K562 (cell line): ENCODE measurements around the gene MRPL40. TPM values are rescaled to one million over a fixed set of nuclear protein-coding genes. Genes with fewer than 3 reads are reported as not detected.

ENCODE experiments used
- BCL6 ChIP-seq: fragments of 250-450 bp; sonication (Bioruptor Pico); IDR thresholded peaks from 2 replicates; pipeline ENCODE4 v1.4.0; 2020
- HIVEP1 ChIP-seq: fragments of 250-450 bp; sonication (Bioruptor Pico); IDR thresholded peaks from 2 replicates; pipeline ENCODE4 v1.4.0; 2020; ENCODE audit warnings: mild to moderate bottlenecking
- JUND ChIP-seq, 2 experiments: IDR thresholded peaks; 2 replicates in 1 of 2; 3 replicates in 1 of 2; pipeline ENCODE4 v1.6.1; 2011; ENCODE audit warnings: borderline replicate concordance in 2 of 2, low read depth in 2 of 2, low read length in 2 of 2, improper control_type of control experiment in 1 of 2, missing biosample characterization in 1 of 2, missing genetic modification characterization in 1 of 2, missing genetic modification reagents in 1 of 2
- MTF1 ChIP-seq: fragments of 250-450 bp; sonication (Bioruptor Pico); IDR thresholded peaks from 2 replicates; pipeline ENCODE4 v1.9.0; 2021; ENCODE audit warnings: moderate library complexity, mild to moderate bottlenecking, inconsistent platforms, borderline replicate concordance
- MYC ChIP-seq, 2 experiments: fragments of 250-450 bp in 1 of 2; sonication (Bioruptor Pico) in 1 of 2; IDR thresholded peaks; 2 replicates each; pipeline versions ENCODE4 v1.5.1 to v1.6.1; 2012 to 2021; ENCODE audit warnings: low read depth in 2 of 2, borderline replicate concordance in 1 of 2, improper control_type of control experiment in 1 of 2, low read length in 1 of 2, mild to moderate bottlenecking in 1 of 2, moderate library complexity in 1 of 2
- NR4A1 ChIP-seq, 2 experiments: fragments of 250-450 bp in 1 of 2; fragments of 450-650 bp in 1 of 2; sonication (Bioruptor Pico) in 1 of 2; IDR thresholded peaks; 2 replicates each; pipeline versions ENCODE4 v1.4.0 to v1.6.1; 2016 to 2020; ENCODE audit warnings: mild to moderate bottlenecking in 2 of 2, missing compliant biosample characterization in 1 of 2, missing genetic modification characterization in 1 of 2, moderate library complexity in 1 of 2
- SAFB ChIP-seq: fragments of 200-400 bp; formaldehyde crosslinking; IDR thresholded peaks from 2 replicates; pipeline ENCODE4 v1.6.1; 2017; ENCODE audit warnings: low read depth, low read length, borderline replicate concordance
- ZFPM2 ChIP-seq: fragments of 250-450 bp; sonication (Bioruptor Pico); IDR thresholded peaks from 2 replicates; pipeline ENCODE4 v1.5.1; 2022; ENCODE audit warnings: mild to moderate bottlenecking
- ZNF165 ChIP-seq: fragments of 250-450 bp; sonication (Bioruptor Pico); IDR thresholded peaks from 2 replicates; pipeline ENCODE4 v1.4.0; 2020; ENCODE audit warnings: borderline replicate concordance
- ZNF347 ChIP-seq: fragments of 450-650 bp; formaldehyde crosslinking; IDR thresholded peaks from 2 replicates; pipeline ENCODE4 v1.4.0; 2020; ENCODE audit warnings: low read depth, mild to moderate bottlenecking, moderate library complexity
- ZNF561 ChIP-seq: fragments of 450-650 bp; formaldehyde crosslinking; conservative IDR thresholded peaks from 2 replicates; pipeline ENCODE4 v1.4.0; 2020; ENCODE audit warnings: mild to moderate bottlenecking, moderate library complexity
- polyA plus RNA-seq, 8 experiments: library from polyadenylated mRNA; depleted of rRNA in 4 of 8; stranded (reverse) in 5 of 8; unstranded in 3 of 8; fragments of >200 nt; fragmentation: Nextera tagmentation in 2 of 8; fragmentation: Illumina TruSeq in 1 of 8; extraction: Ambion mirVana in 2 of 8; extraction: Trizol in 1 of 8; gene quantifications; 2 replicates each; pipeline versions ENCODE4 v1.2.1 to v1.2.3, GENCODE V29; 2011 to 2014; ENCODE audit warnings: inconsistent platforms in 1 of 8, missing spikeins in 1 of 8
- total RNA-seq, 7 experiments: library from RNA; depleted of rRNA in 6 of 7; stranded (reverse); fragments of >200 nt in 6 of 7; fragmentation: Illumina TruSeq in 2 of 7; extraction: Trizol in 2 of 7; gene quantifications; 2 replicates each; pipeline versions ENCODE4 v1.2.1 to v1.2.3, GENCODE V29; 2011 to 2021; ENCODE audit warnings: low replicate concordance in 1 of 7
- TF ChIP-seq, protein P1 (sequence below), 2 experiments: IDR thresholded peaks; 2 replicates each; pipeline ENCODE4 v1.6.1; 2011; ENCODE audit warnings: borderline replicate concordance in 1 of 2, control low read depth in 1 of 2, low read depth in 1 of 2, low read length in 1 of 2, mild to moderate bottlenecking in 1 of 2, mixed read lengths in 1 of 2, moderate library complexity in 1 of 2; ENCODE audit not compliant: insufficient read depth in 1 of 2, insufficient read length in 1 of 2, poor library complexity in 1 of 2, severe bottlenecking in 1 of 2; ENCODE audit errors: extremely low read depth in 1 of 2
- TF ChIP-seq, protein P2 (sequence below): fragments of 250-450 bp; sonication (Bioruptor Pico); IDR thresholded peaks from 2 replicates; pipeline ENCODE4 v1.5.1; 2021; ENCODE audit warnings: mild to moderate bottlenecking
- TF ChIP-seq, protein P3 (sequence below): fragments of 250-450 bp; sonication (Bioruptor Pico); IDR thresholded peaks from 2 replicates; pipeline ENCODE4 v1.5.0; 2021; ENCODE audit warnings: mild to moderate bottlenecking, moderate library complexity
- TF ChIP-seq, protein P4 (sequence below): sonication (generic); formaldehyde crosslinking; IDR thresholded peaks from 2 replicates; pipeline ENCODE4 v1.8.1; 2023; ENCODE audit warnings: mild to moderate bottlenecking, missing genetic modification reagents, moderate library complexity
- TF ChIP-seq, protein P5 (sequence below): fragments of 250-450 bp; sonication (Bioruptor Pico); IDR thresholded peaks from 2 replicates; pipeline ENCODE4 v1.8.0; 2022; ENCODE audit warnings: moderate library complexity, mild to moderate bottlenecking, inconsistent platforms

Gene MRPL40
- total and polyA plus RNA-seq, 9 of the 15 experiments (the other 6 are each of a cell fraction or from before 2014, with no cell fraction given), result 132 to 652 (median 208) TPM

DNA sequence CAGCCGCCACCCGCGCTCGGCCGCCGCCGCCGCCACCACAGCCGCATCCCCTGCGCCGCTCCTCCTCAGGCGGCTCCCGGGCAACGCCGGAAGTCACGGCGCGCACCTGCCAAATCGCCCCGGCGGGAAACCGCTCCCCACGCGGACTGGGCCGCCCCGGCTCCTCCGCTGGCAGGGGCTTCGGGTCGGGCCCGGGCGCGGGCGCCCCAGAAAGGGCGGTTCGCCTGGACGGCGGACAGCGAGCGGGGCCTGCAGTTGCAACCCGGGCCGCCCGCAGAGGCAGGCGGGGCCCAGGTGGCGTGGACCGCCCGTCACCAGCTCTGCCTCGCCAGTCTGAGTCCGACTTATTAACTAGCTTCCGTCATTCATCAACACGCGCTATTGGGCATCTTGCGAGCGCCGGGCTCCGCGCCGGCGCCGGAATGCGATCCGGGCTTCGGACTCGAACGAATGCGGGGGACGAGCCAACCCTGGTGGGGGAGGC lies 654 bp upstream of the MRPL40 start, which contains the start of gene HIRA (continued):
- TF ChIP-seq ZNF165 (CRISPR knock-in tag) (peak; percentile 92), ZFPM2 (CRISPR knock-in tag) (0 out of 2 replicates have a peak, but pooled peaks have one; percentile 14), JUND (IDR thresholded peaks at IDR 0.05; ENCODE audit: borderline replicate concordance, low read depth, low read length) (peak; percentile 91), JUND (tag; IDR thresholded peaks at IDR 0.05; ENCODE audit: borderline replicate concordance, low read depth, low read length) (no peak), ZNF347 (0 out of 2 replicates have a peak, but pooled peaks have one; percentile 62), NR4A1 (CRISPR knock-in tag; IDR thresholded peaks at IDR 0.05) (peak; percentile 75; the same call in 1 of the 2 replicates), NR4A1 (tag; IDR thresholded peaks at IDR 0.05) (peak; percentile 86), MYC (IDR thresholded peaks at IDR 0.05; ENCODE audit: low read depth, low read length) (peak; percentile 84), MYC (CRISPR knock-in tag; IDR thresholded peaks at IDR 0.05; ENCODE audit: borderline replicate concordance, low read depth) (no peak; the same call in 1 of the 2 replicates), SAFB (peak; percentile 79), BCL6 (CRISPR knock-in tag) (no peak; the same call in 1 of the 2 replicates), HIVEP1 (CRISPR knock-in tag) (peak; percentile 83; the same call in 1 of the 2 replicates), ZNF561 (peak; percentile 25; the same call in 1 of the 2 replicates), MTF1 (no peak)
- TF ChIP-seq, protein P1, sequence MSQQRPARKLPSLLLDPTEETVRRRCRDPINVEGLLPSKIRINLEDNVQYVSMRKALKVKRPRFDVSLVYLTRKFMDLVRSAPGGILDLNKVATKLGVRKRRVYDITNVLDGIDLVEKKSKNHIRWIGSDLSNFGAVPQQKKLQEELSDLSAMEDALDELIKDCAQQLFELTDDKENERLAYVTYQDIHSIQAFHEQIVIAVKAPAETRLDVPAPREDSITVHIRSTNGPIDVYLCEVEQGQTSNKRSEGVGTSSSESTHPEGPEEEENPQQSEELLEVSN (IDR thresholded peaks at IDR 0.05; ENCODE audit: borderline replicate concordance in 1 of 2, extremely low read depth in 1 of 2, insufficient read depth in 1 of 2, insufficient read length in 1 of 2, low read depth in 1 of 2, low read length in 1 of 2, poor library complexity in 1 of 2, severe bottlenecking in 1 of 2), result peak; percentile 77 to 96
- TF ChIP-seq, protein P2, sequence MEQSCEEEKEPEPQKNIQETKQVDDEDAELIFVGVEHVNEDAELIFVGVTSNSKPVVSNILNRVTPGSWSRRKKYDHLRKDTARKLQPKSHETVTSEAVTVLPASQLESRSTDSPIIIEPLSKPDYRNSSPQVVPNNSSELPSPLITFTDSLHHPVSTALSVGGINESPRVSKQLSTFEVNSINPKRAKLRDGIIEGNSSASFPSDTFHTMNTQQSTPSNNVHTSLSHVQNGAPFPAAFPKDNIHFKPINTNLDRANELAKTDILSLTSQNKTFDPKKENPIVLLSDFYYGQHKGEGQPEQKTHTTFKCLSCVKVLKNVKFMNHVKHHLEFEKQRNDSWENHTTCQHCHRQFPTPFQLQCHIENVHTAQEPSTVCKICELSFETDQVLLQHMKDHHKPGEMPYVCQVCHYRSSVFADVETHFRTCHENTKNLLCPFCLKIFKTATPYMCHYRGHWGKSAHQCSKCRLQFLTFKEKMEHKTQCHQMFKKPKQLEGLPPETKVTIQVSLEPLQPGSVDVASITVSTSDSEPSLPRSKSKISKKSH (CRISPR knock-in tag), result peak; percentile 92; the same call in 1 of the 2 replicates
- TF ChIP-seq, protein P3, sequence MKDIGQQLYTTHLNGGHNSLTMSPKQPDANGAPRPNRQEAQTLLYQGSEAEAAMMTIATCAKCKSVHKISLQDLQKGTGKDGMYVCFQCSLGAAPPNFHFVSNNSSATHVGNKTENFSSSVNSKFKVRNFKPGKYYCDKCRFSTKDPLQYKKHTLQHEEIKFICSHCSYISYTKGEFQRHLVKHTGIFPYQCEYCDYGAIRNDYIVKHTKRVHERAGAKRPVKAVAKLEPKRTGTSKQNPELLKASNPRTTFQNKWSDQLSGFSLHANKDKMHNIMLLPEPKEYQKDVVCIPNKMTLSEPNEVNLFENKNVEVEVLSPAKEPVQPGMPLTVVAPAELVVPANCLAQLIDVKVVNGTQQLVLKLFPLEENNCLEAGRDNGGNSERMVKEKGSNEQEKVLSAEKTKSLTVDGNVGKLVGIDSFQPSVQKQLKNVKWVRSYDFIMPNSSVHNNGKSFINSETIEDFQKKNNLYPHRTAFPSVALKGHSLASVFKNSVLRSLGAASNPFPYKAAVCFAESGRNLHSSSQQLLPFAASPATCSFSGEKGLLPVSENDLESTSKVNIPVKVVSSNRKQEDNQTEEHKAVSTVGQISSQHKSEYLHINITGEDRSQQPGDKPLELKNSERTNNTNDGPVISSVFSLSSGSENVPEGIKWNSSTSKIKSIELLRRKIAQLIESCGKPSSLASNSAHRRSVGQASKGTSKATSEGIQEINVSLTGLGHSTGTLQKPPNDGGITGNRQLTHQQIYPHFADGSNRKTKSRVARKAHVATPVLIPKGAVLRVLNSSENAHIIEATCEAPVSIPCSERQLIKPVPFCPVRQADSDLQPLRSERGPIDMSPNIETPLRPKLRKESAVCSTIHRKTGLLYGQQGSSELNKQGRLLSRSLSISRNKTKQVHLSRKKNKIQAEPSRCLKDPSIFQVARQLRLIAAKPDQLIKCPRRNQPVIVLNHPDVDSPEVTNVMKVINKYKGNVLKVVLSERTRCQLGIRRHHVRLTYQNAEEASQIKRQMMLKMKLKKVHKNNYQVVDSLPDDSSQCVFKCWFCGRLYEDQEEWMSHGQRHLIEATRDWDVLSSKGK (CRISPR knock-in tag), result no peak
- TF ChIP-seq, protein P4, sequence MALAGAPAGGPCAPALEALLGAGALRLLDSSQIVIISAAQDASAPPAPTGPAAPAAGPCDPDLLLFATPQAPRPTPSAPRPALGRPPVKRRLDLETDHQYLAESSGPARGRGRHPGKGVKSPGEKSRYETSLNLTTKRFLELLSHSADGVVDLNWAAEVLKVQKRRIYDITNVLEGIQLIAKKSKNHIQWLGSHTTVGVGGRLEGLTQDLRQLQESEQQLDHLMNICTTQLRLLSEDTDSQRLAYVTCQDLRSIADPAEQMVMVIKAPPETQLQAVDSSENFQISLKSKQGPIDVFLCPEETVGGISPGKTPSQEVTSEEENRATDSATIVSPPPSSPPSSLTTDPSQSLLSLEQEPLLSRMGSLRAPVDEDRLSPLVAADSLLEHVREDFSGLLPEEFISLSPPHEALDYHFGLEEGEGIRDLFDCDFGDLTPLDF (CRISPR knock-in tag), result no peak; the same call in 1 of the 2 replicates
- TF ChIP-seq, protein P5, sequence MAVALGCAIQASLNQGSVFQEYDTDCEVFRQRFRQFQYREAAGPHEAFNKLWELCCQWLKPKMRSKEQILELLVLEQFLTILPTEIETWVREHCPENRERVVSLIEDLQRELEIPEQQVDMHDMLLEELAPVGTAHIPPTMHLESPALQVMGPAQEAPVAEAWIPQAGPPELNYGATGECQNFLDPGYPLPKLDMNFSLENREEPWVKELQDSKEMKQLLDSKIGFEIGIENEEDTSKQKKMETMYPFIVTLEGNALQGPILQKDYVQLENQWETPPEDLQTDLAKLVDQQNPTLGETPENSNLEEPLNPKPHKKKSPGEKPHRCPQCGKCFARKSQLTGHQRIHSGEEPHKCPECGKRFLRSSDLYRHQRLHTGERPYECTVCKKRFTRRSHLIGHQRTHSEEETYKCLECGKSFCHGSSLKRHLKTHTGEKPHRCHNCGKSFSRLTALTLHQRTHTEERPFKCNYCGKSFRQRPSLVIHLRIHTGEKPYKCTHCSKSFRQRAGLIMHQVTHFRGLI, result 0 out of 2 replicates have a peak, but pooled peaks have one; percentile 49
